ENCODE results near the gene STXBP6.

The STXBP6 gene

GRCh38 chr14:24954037-24954699 lies 95.8 kb downstream of the STXBP6 start:
- Histone ChIP-seq H3K9ac (ENCODE audit: low read length) (no peak overlapping the region), H3K79me2 (ENCODE audit: insufficient read depth, low read length) (no peaks in the 10 kb centered on the region), H3K9me2 (replicated peaks; ENCODE audit: insufficient read depth, low read length) (no peaks in the 10 kb centered on the region), H2AFZ (ENCODE audit: low read depth, low read length, severe bottlenecking) (no peak overlapping the region), H4K20me1 (ENCODE audit: low read depth, low read length) (no peaks in the 10 kb centered on the region), H3F3A (ENCODE audit: insufficient read depth) (no peaks in the 10 kb centered on the region), H3K27ac (ENCODE audit: low read depth, low read length) (no peak overlapping the region), H3K27me3 (ENCODE audit: low read length) (no peaks in the 10 kb centered on the region), H3K4me2 (ENCODE audit: low read depth, low read length, poor library complexity, severe bottlenecking) (no peak overlapping the region), H3K36me3 (ENCODE audit: low read length) (no peaks in the 10 kb centered on the region), H3K4me3 (ENCODE audit: insufficient read depth, low read length, poor library complexity, severe bottlenecking) (no peak overlapping the region), H3K9me3 (ENCODE audit: insufficient read depth, low read length) (no peaks in the 10 kb centered on the region)
- TF ChIP-seq EZH2phosphoT487 (conservative IDR thresholded peaks at IDR 0.05; ENCODE audit: low read length) (no peak), CTCF (IDR thresholded peaks at IDR 0.05; ENCODE audit: insufficient read depth, low read length, poor library complexity, severe bottlenecking) (no peak)

- no peak overlapping the region for H3K4me2 ChIP-seq (ENCODE audit: low read depth, low read length, poor library complexity, severe bottlenecking)
- H3K27ac ChIP-seq (ENCODE audit: low read depth, low read length): no peak overlapping the region
- H3K9me3 ChIP-seq (ENCODE audit: insufficient read depth, low read length): no peaks in the 10 kb centered on the region
- no peak overlapping the region for H2AFZ ChIP-seq (ENCODE audit: low read depth, low read length, severe bottlenecking)
- TF ChIP-seq EZH2phosphoT487 (conservative IDR thresholded peaks at IDR 0.05; ENCODE audit: low read length) (no peak), CTCF (IDR thresholded peaks at IDR 0.05; ENCODE audit: insufficient read depth, low read length, poor library complexity, severe bottlenecking) (no peak)
- no peaks in the 10 kb centered on the region for H3K9me2 ChIP-seq (replicated peaks; ENCODE audit: insufficient read depth, low read length)
- no peaks in the 10 kb centered on the region for H3K79me2 ChIP-seq (ENCODE audit: insufficient read depth, low read length)
- no peaks in the 10 kb centered on the region for H3F3A ChIP-seq (ENCODE audit: insufficient read depth)
- no peaks in the 10 kb centered on the region for H3K27me3 ChIP-seq (ENCODE audit: low read length)
- no peak overlapping the region for H3K9ac ChIP-seq (ENCODE audit: low read length)
- no peaks in the 10 kb centered on the region for H4K20me1 ChIP-seq (ENCODE audit: low read depth, low read length)
- no peak overlapping the region for H3K4me3 ChIP-seq (ENCODE audit: insufficient read depth, low read length, poor library complexity, severe bottlenecking)
- H3K36me3 ChIP-seq (ENCODE audit: low read length): no peaks in the 10 kb centered on the region
Measured at GRCh38 chr14:24952851-24953666, 96.9 kb downstream of the STXBP6 start.

GRCh38 chr14:24948261-24948847 lies 101.6 kb downstream of the STXBP6 start:
- H3K9ac ChIP-seq (ENCODE audit: low read length): no peak overlapping the region
- no peaks in the 10 kb centered on the region for H4K20me1 ChIP-seq (ENCODE audit: low read depth, low read length)
- TF ChIP-seq EZH2phosphoT487 (conservative IDR thresholded peaks at IDR 0.05; ENCODE audit: low read length): no peak
- TF ChIP-seq CTCF (IDR thresholded peaks at IDR 0.05; ENCODE audit: insufficient read depth, low read length, poor library complexity, severe bottlenecking): no peak
- no peaks in the 10 kb centered on the region for H3K79me2 ChIP-seq (ENCODE audit: insufficient read depth, low read length)
- H3K4me3 ChIP-seq (ENCODE audit: insufficient read depth, low read length, poor library complexity, severe bottlenecking): no peak overlapping the region
- H3K9me2 ChIP-seq (replicated peaks; ENCODE audit: insufficient read depth, low read length): no peaks in the 10 kb centered on the region
- H3K27me3 ChIP-seq (ENCODE audit: low read length): no peaks in the 10 kb centered on the region
- no peaks in the 10 kb centered on the region for H3K9me3 ChIP-seq (ENCODE audit: insufficient read depth, low read length)
- no peak overlapping the region for H3K27ac ChIP-seq (ENCODE audit: low read depth, low read length)
- H3K36me3 ChIP-seq (ENCODE audit: low read length): no peaks in the 10 kb centered on the region
- H3K4me2 ChIP-seq (ENCODE audit: low read depth, low read length, poor library complexity, severe bottlenecking): no peak overlapping the region
- H2AFZ ChIP-seq (ENCODE audit: low read depth, low read length, severe bottlenecking): no peak overlapping the region
- no peaks in the 10 kb centered on the region for H3F3A ChIP-seq (ENCODE audit: insufficient read depth)

Data from SU-DHL-6 (cell line).